Inferior parietal cortex (tissue), 1 donor: ENCODE data around the gene LAMP5.

Source experiments
- DNase-seq: peaks from one replicate; pipeline ENCODE4 v3.0.0-alpha.2; 2016; ENCODE audit errors: extremely low spot score

LAMP5 gene

DNA sequence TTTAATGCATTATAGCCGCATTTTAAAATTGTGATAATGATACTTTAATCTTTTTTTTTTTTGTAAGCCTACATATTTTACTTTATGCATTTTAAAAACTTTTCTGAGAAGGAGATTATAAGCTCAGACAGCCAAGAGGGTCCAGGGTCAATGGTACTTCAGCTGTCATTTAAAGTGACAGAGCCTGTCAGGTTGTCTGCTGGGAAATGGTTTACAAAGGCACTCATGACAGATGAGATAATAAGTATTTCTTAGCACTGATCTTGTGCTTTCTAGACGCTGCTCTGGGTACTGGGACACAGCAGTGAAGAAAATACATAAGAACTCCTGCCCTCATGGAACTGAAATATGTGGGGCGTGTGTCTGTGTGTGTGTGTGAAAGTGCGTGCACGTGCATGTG, 19.6 kb downstream of the LAMP5 start:
- no peak for DNase-seq

DNA sequence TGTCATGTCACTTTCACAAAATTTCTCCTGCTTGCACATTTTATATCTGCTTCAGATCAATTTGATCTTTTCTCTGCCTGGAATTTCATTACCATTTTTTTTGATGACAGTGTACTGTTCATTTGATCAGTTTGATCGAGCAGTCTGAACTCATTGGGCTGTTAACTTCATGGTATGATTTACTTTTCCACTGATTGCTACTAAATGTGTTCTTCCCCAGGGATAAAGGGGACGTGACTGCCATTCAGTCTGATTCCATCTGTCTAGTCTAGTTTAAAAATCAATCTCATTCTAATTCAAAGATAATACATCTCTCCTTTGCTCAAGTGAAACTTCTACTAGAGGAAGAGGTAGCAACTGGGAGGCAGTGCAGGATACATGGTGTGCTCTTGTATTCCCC, 21.1 kb downstream of the LAMP5 start:
- DNase-seq, result no peak

DNA sequence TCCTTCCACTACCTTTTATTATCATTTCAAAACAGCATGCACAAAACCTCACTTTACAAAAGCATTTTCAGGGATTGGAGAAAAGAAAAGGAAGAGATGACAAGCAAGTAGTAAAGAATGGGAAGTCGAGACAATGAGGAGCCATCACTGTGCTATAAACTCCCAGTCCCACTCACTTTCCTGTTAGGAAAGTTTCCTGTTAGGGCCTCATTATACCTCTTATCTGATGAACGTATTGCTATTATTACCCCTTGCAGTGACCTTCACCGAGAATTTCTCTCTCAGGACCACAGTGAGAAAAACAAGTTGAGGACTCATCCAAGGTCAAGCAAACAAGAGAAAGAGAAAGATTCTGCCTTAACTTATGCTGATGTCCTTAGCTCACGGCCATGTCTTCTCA, 28.8 kb downstream of the LAMP5 start:
- DNase-seq, result no peak

DNA sequence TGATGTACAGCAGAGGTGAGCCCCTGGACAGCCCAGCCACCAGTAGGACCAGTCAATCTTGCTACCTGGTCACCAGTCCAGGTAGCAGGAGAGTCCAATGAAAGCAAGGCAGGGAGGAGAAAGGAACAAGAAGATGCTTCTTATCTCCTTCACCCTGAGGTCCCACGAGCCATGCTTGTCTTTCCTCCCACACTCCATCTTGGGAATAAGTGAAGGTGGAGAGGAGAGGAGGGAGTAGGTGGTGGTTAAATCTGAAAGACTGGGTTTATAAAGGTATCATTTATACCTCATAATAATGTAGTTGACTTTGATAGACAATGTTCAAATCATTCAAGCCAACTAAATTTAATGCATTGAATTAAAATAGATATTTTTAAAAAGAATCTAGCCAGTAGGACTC, 35.9 kb downstream of the LAMP5 start:
- no peak for DNase-seq

DNA sequence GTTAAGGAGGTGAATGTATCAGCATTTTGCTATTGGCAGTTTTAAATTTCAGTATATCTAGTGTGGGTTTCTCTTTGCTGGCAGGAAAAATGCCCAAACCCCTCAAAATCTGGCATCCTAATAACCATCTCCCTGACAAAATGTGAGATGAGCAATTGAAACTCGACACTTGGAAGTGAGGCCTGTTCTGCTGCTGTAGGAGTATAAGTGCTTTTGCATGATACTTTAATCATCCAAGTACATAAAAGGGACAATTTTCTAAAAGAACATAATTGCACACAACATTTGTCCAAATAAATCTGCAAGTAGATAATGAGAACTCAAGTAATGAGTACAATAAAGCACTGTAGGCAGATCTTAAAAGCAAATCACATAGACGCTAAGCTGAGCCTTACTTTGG, 36.5 kb downstream of the LAMP5 start:
- DNase-seq, result no peak

DNA sequence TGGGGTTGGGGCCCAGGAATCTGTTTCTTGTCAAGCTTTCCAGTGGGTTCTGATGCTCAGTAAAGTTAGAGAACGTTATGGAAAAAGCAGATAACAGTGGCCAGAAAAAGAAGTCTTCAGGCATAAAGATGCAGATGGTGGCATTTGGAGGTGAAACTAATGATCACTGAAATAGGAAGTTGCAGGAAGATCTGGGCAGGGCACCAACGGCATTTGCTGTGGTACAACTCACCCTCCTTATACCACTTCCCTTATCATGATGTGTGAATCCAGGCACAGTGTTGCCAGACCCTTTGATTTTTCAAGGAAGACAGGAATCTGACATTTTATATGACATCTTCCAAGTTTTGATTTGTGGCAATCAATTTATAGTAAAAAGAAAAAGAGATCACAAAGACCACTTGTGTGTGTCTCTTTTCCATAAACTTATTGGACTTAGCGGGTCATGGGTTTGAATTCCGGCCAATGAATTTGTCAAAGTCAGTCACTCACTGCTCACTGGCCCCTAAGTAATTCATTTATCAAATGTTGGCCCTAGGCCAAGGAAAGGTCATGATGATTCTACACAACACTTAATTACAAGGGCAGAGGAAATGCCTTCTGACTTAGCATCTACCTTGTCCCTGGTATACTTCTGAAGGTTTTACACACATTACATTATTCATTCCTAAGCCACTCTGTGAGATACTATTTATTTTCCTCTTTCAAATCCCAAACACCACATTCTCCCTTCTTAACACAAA, 37.6 kb downstream of the LAMP5 start:
- no peak for DNase-seq

DNA sequence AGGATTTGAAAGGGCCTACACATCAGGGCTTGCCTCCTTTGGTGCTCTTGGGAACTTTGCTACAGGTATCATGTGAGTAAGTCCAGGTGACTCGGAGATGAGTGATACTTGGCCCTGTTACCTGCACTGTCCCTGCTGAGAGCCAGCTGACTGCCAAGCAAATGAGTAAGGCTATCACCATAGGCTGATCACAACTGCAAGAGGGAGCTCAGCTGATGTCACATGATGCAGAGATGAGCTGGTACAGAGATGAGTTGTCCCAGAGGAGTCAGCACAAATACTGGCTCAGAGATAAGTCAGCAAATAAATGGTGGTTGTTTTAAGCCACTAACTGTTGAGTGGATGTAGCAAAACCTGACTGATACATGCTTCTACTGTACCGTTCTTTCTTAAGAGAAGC, 41.4 kb downstream of the LAMP5 start:
- DNase-seq, result no peak

DNA sequence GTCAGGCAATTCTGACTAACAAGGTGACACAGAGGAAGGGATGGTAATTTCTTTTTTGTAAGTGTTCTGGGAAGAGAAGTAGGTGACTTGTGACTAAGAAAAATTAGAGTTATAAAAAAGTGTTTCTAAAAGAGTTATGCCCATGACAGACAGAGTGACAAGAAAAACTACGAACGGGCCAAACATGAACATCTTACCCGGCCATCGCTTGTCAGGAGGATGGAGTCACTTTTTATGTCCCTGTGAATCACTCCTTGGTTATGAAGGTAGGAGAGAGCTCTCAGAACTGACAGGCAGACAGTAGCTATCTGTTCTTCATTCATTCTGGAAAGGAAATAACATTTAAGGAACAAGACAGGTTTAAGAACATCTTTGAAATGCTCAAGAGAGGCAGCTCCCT, 43.0 kb downstream of the LAMP5 start:
- no peak for DNase-seq

DNA sequence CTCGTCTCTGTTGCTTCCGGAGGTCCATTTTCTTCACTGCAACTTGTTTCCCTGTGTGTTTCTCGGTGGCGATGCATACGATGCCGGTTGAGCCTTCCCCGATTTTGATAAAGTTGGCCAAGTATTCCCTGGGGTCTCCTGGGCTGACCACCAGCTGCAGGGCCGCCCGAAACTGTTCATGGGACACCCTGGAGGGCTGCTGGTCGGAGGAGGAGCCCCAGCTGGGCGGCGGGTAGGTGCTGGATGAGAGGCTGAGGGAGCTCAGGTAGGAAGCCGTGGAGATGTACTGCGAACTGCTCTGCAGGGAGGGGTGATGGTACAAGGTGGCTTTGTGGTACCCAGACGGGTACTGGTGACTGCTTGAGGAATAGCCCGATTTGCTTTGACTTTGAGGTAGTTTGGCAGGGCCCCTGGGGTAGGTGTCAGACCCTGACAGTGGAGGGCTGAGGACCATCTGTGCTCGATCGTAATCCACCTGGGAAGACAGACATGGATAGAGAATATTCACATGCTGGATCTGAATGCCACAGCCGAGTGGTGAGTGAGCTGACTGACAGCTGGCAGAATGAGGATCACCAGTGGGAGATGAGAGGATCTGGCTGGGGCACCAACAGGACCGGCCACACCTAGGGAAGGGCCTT, 51.6 kb downstream of the LAMP5 start:
- no peak for DNase-seq

DNA sequence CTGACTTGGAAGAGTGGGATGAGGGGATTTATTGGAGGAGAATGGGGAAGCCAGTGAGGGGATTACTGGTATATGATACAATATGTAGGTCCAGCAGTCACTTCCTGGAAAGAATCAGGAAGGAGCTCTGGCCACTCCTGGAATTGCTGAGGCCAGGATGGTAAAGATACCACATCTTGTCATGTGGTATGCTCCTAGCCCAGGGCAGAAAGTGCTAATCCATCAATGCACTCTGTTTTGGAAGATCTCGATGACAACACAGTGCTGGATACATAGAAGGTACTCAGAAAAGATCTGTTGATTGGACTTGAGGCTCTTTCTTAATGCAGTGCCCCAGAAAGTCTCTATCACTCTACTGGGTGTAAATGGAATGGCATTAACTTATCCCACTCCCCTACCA, 52.6 kb downstream of the LAMP5 start:
- no peak for DNase-seq

DNA sequence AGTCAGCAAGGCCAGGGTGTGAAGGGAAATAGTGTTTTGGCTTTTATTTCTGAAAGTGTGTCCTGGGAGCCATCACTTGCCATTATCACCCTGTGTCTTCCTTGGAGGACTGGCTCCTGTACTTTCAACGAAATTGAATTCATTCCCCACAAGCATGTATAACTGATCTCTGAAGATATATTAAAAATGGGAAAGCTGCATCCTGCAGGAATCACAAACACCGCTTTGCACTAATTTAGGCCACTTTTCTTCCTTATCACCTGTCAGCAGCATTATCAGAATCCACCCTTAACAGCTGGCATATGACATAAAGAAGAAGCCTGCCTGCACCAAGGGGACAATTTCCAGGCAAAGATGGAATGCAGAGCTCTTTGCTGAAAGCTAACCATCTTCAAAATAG, 56.2 kb downstream of the LAMP5 start:
- DNase-seq, result no peak

DNA sequence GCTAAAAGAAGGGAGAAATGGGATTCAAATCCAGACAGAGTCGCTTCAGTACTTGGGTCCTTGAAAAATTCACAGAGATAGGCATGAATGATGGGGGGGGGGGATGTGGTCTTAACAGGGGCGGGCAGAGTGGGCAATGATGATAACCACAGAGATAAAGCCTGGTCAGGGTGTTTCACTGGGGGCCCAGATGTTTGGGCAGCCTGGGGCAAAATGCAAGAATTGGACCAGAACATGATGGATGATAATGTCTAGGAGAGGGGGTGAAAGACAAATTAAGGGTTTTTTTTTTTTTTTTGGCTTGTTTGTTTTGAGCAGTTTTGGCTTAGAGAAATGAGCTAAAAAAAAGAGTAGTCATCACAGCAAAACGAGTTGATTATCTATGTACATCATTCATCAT, 57.4 kb downstream of the LAMP5 start:
- DNase-seq, result no peak

DNA sequence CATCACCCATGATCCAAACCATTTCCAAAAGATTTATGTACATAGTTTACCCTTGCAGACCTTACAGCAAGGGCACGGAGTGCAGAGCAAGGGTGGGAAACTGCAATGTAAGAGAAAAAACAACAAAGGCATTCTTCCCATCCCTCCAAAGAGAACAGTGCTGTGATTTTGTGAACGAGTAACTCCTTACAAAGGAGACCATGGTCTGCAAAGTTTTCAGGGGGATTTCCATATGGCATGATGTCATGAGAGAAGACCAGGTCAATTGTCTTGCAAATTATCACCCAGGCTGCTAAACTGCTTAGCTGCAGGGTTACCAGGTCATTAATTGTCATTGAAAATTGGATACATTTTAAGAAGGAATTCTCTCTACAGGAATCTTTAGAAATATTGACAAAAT, 58.3 kb downstream of the LAMP5 start:
- no peak for DNase-seq

DNA sequence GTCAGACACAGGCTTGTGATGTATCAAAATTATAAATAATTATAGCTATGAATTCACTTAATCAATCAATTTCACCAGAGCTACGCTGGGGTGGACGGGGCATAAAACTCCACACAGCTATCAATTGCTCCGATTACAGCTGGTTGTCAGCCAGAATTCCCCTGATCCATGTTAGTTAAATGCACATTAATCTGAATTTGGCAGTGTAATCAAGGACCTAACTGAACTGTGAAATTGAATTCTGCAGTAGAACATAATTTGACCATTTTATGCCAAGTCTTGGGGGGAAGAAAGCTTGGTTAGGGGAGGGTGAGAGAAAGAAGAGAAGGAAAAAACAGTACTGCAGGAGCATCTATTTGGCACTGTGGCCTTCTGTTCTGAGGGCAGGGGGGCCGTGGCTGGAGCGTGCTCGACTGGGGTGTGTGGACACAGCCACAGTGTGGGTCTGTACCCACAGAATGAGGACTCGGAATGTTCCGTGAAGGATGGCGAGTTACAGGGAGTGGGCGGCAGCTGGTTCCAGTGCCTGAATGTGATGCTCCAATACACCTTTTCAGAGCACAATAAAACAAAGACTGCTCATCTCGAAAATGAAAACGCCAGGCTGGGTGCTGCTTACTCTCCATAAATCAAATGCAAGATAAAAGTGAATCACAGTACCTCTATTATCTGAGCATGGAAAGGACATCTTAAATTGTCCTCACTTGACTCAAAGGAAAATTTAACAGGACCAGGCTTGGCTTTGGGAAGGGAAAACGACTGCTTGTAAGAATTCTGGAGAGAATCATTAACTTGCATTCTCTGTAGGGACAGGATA, 59.2 kb downstream of the LAMP5 start:
- DNase-seq, result no peak

DNA sequence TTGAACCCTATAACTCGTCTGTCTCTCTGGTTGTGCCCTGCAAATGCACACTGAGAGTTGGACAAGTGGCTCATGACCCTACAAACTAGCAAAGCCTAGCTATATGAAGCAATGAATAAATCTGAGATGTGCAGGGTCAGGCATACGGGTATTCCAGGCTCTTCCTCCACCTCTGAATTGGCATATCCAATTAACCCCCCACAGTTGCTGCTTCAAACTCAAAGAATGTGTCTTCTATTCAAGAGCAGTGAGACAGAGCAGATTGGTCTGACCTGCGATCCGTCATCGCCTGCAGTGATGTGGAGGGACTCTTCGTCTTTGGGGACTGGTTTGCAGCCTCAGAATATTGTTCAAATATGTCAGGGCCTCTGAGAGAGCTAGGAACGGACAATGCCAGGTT, 59.8 kb downstream of the LAMP5 start:
- DNase-seq, result no peak

DNA sequence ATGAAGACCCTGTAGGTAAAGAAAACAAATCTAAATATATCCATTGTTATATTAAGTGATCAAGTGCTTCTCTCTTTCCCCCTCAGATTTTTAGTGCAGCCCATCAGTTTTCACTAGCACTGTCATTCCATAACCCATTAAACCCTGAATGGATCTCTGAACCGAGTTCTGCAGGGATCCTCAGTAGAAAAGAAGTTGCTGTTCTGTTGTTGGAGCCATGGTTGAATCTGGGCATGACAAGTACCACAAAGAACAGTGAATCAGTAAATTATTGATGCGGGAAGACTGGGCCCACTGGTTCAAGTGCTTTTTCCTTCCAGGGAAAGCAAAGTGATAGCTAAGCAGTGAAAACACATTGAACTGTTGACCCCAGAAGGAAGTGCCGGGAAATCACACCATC, 60.4 kb downstream of the LAMP5 start:
- no peak for DNase-seq

DNA sequence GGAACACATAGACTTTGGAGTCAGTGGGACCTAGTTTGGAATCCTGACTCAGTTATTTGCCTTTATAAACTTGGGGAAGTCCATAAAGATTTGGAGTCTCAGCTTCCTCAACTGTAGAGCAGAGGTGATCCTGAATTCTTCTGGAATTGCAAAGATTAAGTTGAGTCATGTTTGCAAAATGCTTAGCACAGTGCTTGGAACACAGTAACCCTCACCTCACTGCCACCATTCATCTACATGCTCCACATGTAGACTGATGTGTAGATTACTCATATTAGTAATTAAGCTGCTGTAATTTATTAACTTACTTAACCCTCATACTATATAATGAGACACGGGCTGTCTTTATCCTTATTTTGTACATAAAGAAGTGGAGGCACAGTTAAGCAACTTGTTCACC, 61.4 kb downstream of the LAMP5 start:
- DNase-seq, result no peak

DNA sequence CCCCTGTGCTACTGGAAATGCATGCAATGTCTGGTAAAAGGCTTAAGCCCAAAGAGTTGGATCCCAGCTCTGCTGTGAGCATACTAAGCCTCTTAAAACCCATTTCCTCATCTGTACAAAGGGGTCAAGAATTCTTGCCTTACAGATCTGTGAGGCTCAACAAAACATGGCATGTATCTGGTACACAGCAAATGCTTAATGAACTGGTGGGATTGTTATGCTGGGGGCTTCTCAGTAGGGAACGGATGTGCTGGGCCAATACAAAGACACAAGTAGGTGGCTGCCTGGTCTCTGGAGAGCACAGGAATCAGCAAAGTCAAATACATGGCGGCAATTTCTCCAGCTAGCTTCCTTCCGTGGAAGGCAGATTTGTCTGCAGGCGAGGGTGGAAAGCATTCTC, 62.3 kb downstream of the LAMP5 start:
- DNase-seq, result no peak

DNA sequence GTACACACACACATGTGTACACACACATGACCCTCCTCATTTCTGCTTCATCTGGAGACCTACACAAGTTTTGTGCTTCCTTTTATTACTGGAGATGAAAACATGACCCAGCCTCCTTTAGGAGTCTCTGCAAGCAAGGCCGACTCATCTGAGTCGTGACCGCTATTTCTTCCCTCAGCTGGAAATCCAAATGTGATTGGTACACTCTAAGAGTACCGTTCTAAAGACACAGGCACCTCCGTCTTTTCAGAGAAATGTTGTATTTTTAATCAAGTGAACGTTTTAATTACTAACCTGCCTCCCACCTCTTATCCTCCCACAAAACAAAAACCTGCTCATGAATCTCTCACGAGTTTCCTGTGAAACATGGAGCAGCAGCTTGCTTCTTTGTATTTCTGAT, 63.0 kb downstream of the LAMP5 start:
- DNase-seq, result no peak

DNA sequence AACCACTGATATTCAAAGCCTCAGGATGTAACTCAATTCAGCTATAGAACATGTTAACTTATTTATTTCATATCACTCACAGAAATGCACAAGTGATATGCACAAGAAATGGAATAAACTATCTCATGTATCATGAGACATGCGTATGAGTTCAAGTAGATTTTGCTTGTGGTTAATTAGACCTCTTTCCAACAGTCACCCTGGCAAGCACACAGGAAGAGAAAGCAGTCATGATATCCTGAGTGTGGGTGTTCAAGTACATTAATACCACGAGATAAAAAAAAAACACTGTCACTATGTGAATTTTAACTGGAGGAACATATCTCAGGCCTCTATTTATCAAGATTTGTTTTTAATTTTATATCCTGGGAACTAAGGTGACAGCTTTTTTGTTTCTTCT, 64.2 kb downstream of the LAMP5 start:
- no peak for DNase-seq
